H1 (cell line): ENCODE measurements around the gene UBE2F. TPM values are rescaled to one million over a fixed set of nuclear protein-coding genes. Genes with fewer than 3 reads are reported as not detected.

ENCODE experiments used
- CTCF ChIA-PET: fragments of 300-600 bp; sonication (Branson Sonifier 250); formaldehyde crosslinking; loops from one replicate; lab custom pipeline; 2021; ENCODE audit not compliant: partially characterized antibody; lab: Charles Lee
- POLR2A ChIA-PET: fragments of 300-600 bp; sonication (Branson Sonifier 250); formaldehyde crosslinking; loops from one replicate; lab custom pipeline; 2021; ENCODE audit warnings: inconsistent platforms; ENCODE audit not compliant: partially characterized antibody; lab: Charles Lee
- DNase-seq, 2 experiments: peaks; one replicate each; pipeline versions ENCODE4 v3.0.0 to v3.0.0-alpha.2; 2010 to 2022; ENCODE audit warnings: low spot score in 2 of 2, low read depth in 1 of 2, mixed read lengths in 1 of 2
- FAIRE-seq: peaks from 2 replicates; lab custom pipeline; 2011; peaks lifted over from hg19 to GRCh38; lab: Jason Lieb, UNC
- H2AFZ ChIP-seq: 2 replicates; pipeline ENCODE4 v1.8.1; 2012; ENCODE audit warnings: low read length, inconsistent platforms
- H2AK5ac ChIP-seq: 2 replicates; pipeline ENCODE4 v1.6.1; 2013; ENCODE audit warnings: low read depth, low read length
- H2BK120ac ChIP-seq: replicated peaks from 2 replicates; pipeline ENCODE3; 2013; ENCODE audit warnings: low read depth, low read length, inconsistent platforms
- H2BK12ac ChIP-seq: 2 replicates; pipeline ENCODE4 v1.6.1; 2013; ENCODE audit warnings: low read depth, low read length
- H2BK15ac ChIP-seq: 2 replicates; pipeline ENCODE4 v1.6.1; 2013; ENCODE audit warnings: low read length
- H2BK20ac ChIP-seq: 2 replicates; pipeline ENCODE4 v1.6.1; 2013; ENCODE audit warnings: low read length
- H2BK5ac ChIP-seq: 2 replicates; pipeline ENCODE4 v1.6.1; 2013; ENCODE audit warnings: low read depth, low read length
- H3K14ac ChIP-seq: 2 replicates; pipeline ENCODE4 v1.6.1; 2013; ENCODE audit warnings: inconsistent platforms; ENCODE audit not compliant: insufficient read length
- H3K18ac ChIP-seq: 2 replicates; pipeline ENCODE4 v1.6.1; 2013; ENCODE audit warnings: low read length; ENCODE audit errors: extremely low read depth
- H3K23ac ChIP-seq: 2 replicates; pipeline ENCODE4 v1.6.1; 2013; ENCODE audit warnings: inconsistent platforms; ENCODE audit not compliant: insufficient read length
- H3K23me2 ChIP-seq: 2 replicates; pipeline ENCODE4 v1.6.1; 2013; ENCODE audit warnings: low read depth, low read length
- H3K27ac ChIP-seq: 2 replicates; pipeline ENCODE4 v1.6.1; 2011; ENCODE audit warnings: low read depth, low read length, inconsistent platforms
- H3K27me3 ChIP-seq, 4 experiments: replicated peaks in 1 of 4; 1 replicate in 1 of 4; 2 replicates in 3 of 4; pipeline versions ENCODE4 v1.6.1 to v1.8.1; 2011 to 2013; ENCODE audit warnings: low read length in 3 of 4, mild to moderate bottlenecking in 3 of 4, inconsistent platforms in 2 of 4, mixed read lengths in 2 of 4, moderate library complexity in 1 of 4; ENCODE audit not compliant: control insufficient read depth in 3 of 4, insufficient read depth in 3 of 4; ENCODE audit errors: extremely low read depth in 1 of 4
- H3K36me3 ChIP-seq, 4 experiments: 2 replicates each; pipeline versions ENCODE4 v1.6.1 to v1.8.1; 2011 to 2013; ENCODE audit warnings: mild to moderate bottlenecking in 4 of 4, low read length in 3 of 4, moderate library complexity in 2 of 4, control low read depth in 1 of 4, inconsistent platforms in 1 of 4; ENCODE audit not compliant: insufficient read depth in 4 of 4, control insufficient read depth in 2 of 4
- H3K4ac ChIP-seq: replicated peaks from 2 replicates; pipeline ENCODE3; 2013; ENCODE audit warnings: low read length, low read depth, mixed read lengths, inconsistent platforms; ENCODE audit not compliant: insufficient read length
- H3K4me1 ChIP-seq, 4 experiments: replicated peaks in 1 of 4; 1 replicate in 1 of 4; 2 replicates in 3 of 4; pipeline versions ENCODE4 v1.6.1 to v1.8.1; 2011 to 2013; ENCODE audit warnings: low read length in 3 of 4, inconsistent platforms in 2 of 4, mixed read lengths in 1 of 4; ENCODE audit not compliant: insufficient read depth in 4 of 4, control insufficient read depth in 3 of 4
- H3K4me2 ChIP-seq, 2 experiments: 2 replicates each; pipeline versions ENCODE4 v1.6.1 to v1.8.1; 2011 to 2013; ENCODE audit warnings: low read depth in 2 of 2, low read length in 2 of 2, control low read depth in 1 of 2, inconsistent platforms in 1 of 2, mild to moderate bottlenecking in 1 of 2; ENCODE audit not compliant: insufficient read depth in 1 of 2
- H3K4me3 ChIP-seq, 4 experiments: fragments of 200-600, 300-600 bp in 1 of 4; sonication (generic), shearing (Covaris generic), sonication (Bioruptor Twin) in 1 of 4; 2 replicates each; pipeline versions ENCODE4 v1.5.1 to v1.8.1; 2011 to 2016; ENCODE audit warnings: low read length in 4 of 4, low read depth in 3 of 4, control low read depth in 2 of 4, inconsistent platforms in 2 of 4, mild to moderate bottlenecking in 2 of 4, mixed read lengths in 1 of 4, moderate library complexity in 1 of 4; ENCODE audit not compliant: insufficient read depth in 2 of 4; ENCODE audit errors: extremely low read depth in 1 of 4
- H3K56ac ChIP-seq: replicated peaks from 2 replicates; pipeline ENCODE3; 2013; ENCODE audit warnings: low read depth, mild to moderate bottlenecking, mixed read lengths, low read length, inconsistent platforms; ENCODE audit not compliant: insufficient read length
- H3K79me1 ChIP-seq: 2 replicates; pipeline ENCODE4 v1.6.1; 2013; ENCODE audit warnings: low read depth, low read length, control low read depth
- H3K79me2 ChIP-seq, 2 experiments: 2 replicates each; pipeline versions ENCODE4 v1.6.1 to v1.8.1; 2012 to 2013; ENCODE audit warnings: low read length in 2 of 2, mild to moderate bottlenecking in 2 of 2, inconsistent platforms in 1 of 2; ENCODE audit not compliant: insufficient read depth in 2 of 2, control insufficient read depth in 1 of 2
- H3K9ac ChIP-seq, 4 experiments: replicated peaks in 1 of 4; 1 replicate in 1 of 4; 2 replicates in 3 of 4; pipeline versions ENCODE4 v1.6.1 to v1.8.1; 2011 to 2013; ENCODE audit warnings: low read depth in 3 of 4, low read length in 3 of 4, control low read depth in 2 of 4, mild to moderate bottlenecking in 2 of 4, moderate library complexity in 2 of 4, inconsistent platforms in 1 of 4; ENCODE audit errors: extremely low read depth in 1 of 4
- H3K9me3 ChIP-seq, 2 experiments: 2 replicates each; pipeline versions ENCODE4 v1.6.1 to v1.8.1; 2012 to 2013; ENCODE audit warnings: mild to moderate bottlenecking in 2 of 2, moderate library complexity in 2 of 2, control low read depth in 1 of 2, inconsistent platforms in 1 of 2, low read depth in 1 of 2, low read length in 1 of 2, mixed read lengths in 1 of 2; ENCODE audit not compliant: insufficient read depth in 2 of 2
- H4K20me1 ChIP-seq, 2 experiments: replicated peaks in 1 of 2; 2 replicates each; pipeline versions ENCODE3 to v1.8.1; 2011 to 2013; ENCODE audit warnings: inconsistent platforms in 2 of 2, low read length in 2 of 2, mild to moderate bottlenecking in 1 of 2; ENCODE audit not compliant: insufficient read depth in 2 of 2, control insufficient read depth in 1 of 2
- H4K5ac ChIP-seq: 2 replicates; pipeline ENCODE4 v1.6.1; 2013; ENCODE audit warnings: low read length, low read depth, mixed read lengths, inconsistent platforms; ENCODE audit not compliant: insufficient read length
- H4K8ac ChIP-seq: 2 replicates; pipeline ENCODE4 v1.8.0; 2013; ENCODE audit warnings: mild to moderate bottlenecking, moderate library complexity, low read length, inconsistent platforms; ENCODE audit not compliant: insufficient read depth; ENCODE audit errors: extremely low read depth
- H4K91ac ChIP-seq: replicated peaks from 2 replicates; pipeline ENCODE3; 2013; ENCODE audit warnings: low read length, mixed read lengths, inconsistent platforms; ENCODE audit not compliant: insufficient read length
- ASH2L ChIP-seq: fragments of 200-600, 300-600 bp; sonication (generic); IDR thresholded peaks from one replicate; pipeline ENCODE4 v1.7.1; 2017; ENCODE audit warnings: low read length
- EGR1 ChIP-seq: IDR thresholded peaks from 2 replicates; pipeline ENCODE4 v1.6.1; 2011; ENCODE audit warnings: low read depth, low read length, borderline replicate concordance
- EP300 ChIP-seq, 2 experiments: IDR thresholded peaks; 1 replicate in 1 of 2; 2 replicates in 1 of 2; pipeline ENCODE4 v1.6.1; 2011 to 2012; ENCODE audit warnings: low read depth in 2 of 2, low read length in 2 of 2, mild to moderate bottlenecking in 2 of 2, borderline replicate concordance in 1 of 2, inconsistent platforms in 1 of 2, moderate library complexity in 1 of 2
- NANOG ChIP-seq: IDR thresholded peaks from 2 replicates; pipeline ENCODE4 v1.6.1; 2011; ENCODE audit warnings: low read length, low read depth, mild to moderate bottlenecking, inconsistent platforms; ENCODE audit not compliant: insufficient read depth, poor library complexity, severe bottlenecking
- RFX5 ChIP-seq: IDR thresholded peaks from 2 replicates; pipeline ENCODE4 v1.6.1; 2011; ENCODE audit warnings: low read depth, low read length, improper control_type of control experiment, borderline replicate concordance
- RXRA ChIP-seq: IDR thresholded peaks from 2 replicates; pipeline ENCODE4 v1.6.1; 2011; ENCODE audit warnings: low read depth, mild to moderate bottlenecking, low read length, moderate library complexity; ENCODE audit not compliant: insufficient read depth
- TAF1 ChIP-seq: IDR thresholded peaks from 2 replicates; pipeline ENCODE4 v1.6.1; 2011; ENCODE audit warnings: mild to moderate bottlenecking, low read depth, low read length
- TBP ChIP-seq: IDR thresholded peaks from 2 replicates; pipeline ENCODE4 v1.6.1; 2011; ENCODE audit warnings: low read depth, low read length, improper control_type of control experiment
- TCF12 ChIP-seq: IDR thresholded peaks from 2 replicates; pipeline ENCODE4 v1.6.1; 2011; ENCODE audit warnings: low read depth, mild to moderate bottlenecking, low read length
- ZNF274 ChIP-seq: IDR thresholded peaks from 2 replicates; pipeline ENCODE4 v1.7.0; 2012; ENCODE audit warnings: low read length, borderline replicate concordance; ENCODE audit errors: extremely low read depth
- WGBS, 2 experiments: shearing (Covaris generic) in 1 of 2; methylation state at CpG; one replicate each; pipeline versions ENCODE4 v1.1.6 to v1.1.7; 2013 to 2015; ENCODE audit warnings: low lambda C conversion rate in 2 of 2, mixed read lengths in 2 of 2, inconsistent platforms in 1 of 2, low coverage in 1 of 2, missing lambda C conversion rate in 1 of 2; ENCODE audit not compliant: insufficient replicate concordance in 2 of 2, insufficient coverage in 1 of 2, insufficient read length in 1 of 2; ENCODE audit errors: extremely low coverage in 1 of 2, missing lambda C conversion rate in 1 of 2; 5-methylcytosine and 5-hydroxymethylcytosine counted together
- polyA plus RNA-seq, 7 experiments: library from polyadenylated mRNA; depleted of rRNA in 3 of 7; stranded (reverse) in 5 of 7; unstranded in 2 of 7; fragments of >200 nt in 5 of 7; fragments of 200-250 nt in 2 of 7; gene quantifications; 1 replicate in 5 of 7; 2 replicates in 1 of 7; 4 replicates in 1 of 7; pipeline versions ENCODE4 v1.2.1 to v1.2.3, GENCODE V29; 2011 to 2013; ENCODE audit warnings: missing spikeins in 2 of 7, mixed read lengths in 2 of 7
- total RNA-seq: library from RNA; stranded (reverse); fragmentation: NEBNext Ultra II Directional; extraction: Animal tissue kit (Norgen Biotek cat#: 25700); gene quantifications from 2 replicates; pipeline ENCODE4 v1.2.1, GENCODE V29; 2021
- TF ChIP-seq, protein P1 (sequence below): IDR thresholded peaks from 2 replicates; pipeline ENCODE4 v1.6.1; 2012; ENCODE audit warnings: inconsistent platforms

Gene UBE2F
- total and polyA plus RNA-seq, 2 of the 8 experiments (the other 6 are each of a cell fraction or from before 2014, with no cell fraction given) = 43.3 to 59.8 TPM

DNA sequence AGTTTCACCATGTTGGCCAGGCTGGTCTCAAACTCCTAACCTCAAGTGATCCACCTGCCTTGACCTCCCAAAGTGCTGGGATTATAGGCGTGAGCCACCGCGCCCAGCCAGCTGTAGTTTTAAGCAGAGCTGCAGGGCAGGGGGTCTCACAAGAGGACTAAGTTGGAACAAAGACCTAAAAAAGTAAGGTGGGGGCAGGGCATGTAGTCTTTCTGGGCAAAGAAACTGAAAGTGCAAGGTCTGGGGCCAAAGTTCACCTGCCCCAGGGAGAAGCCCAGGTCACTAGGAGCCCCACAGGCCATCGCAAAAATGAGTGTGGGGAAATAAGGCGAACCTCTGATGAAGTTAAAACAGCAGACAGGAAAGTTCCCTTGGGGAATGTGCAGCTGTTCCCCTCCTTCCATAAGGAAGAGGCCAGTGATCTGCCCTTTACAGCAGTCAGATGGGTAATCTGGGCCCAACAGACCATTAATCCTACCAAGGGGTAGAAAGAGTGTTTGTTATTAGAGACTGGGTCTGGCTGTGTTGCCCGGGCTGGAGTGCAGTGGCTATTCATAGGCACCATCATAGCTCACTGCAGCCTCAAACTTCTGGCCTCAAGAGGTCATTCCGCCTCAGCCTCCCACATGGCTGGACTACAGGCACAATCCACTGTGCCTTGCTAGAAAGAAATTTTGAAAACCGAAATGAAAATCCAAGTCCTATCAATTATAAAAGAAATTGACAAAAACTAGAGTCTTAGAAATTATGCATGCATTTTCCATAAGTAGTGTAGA, 96.8 kb downstream of the UBE2F start:
- Histone ChIP-seq H3K4me1 (peaks cover 0 to 10% (median 3%) of the 10 kb centered on the region in 4 experiments; a peak in 5 of 7 replicates), H2BK120ac (no peak overlapping the region), H3K18ac (no peak overlapping the region), H2AK5ac (no peak overlapping the region), H4K20me1 (peaks cover 2 to 4% of the 10 kb centered on the region in 2 experiments), H2BK20ac (no peak overlapping the region), H2BK15ac (no peak overlapping the region), H2BK12ac (no peak overlapping the region), H3K9ac (no peak overlapping the region), H2BK5ac (no peak overlapping the region), H3K4ac (no peak overlapping the region), H3K23ac (no peak overlapping the region), H3K79me1 (peaks cover 2% of the 10 kb centered on the region; the same call in 1 of the 2 replicates), H3K4me3 (no peak overlapping the region), H4K91ac (no peak overlapping the region), H3K14ac (no peak overlapping the region), H2AFZ (no peak overlapping the region), H3K79me2 (peaks cover 5 to 70% of the 10 kb centered on the region in 2 experiments), H4K5ac (no peak overlapping the region), H3K9me3 (no peaks in the 10 kb centered on the region), H3K36me3 (peaks cover 9 to 44% (median 33%) of the 10 kb centered on the region in 4 experiments), H4K8ac (no peak overlapping the region), H3K4me2 (peak overlapping the region in 1 of 2 experiments; percentile 43; a peak in 1 of 4 replicates), H3K56ac (no peak overlapping the region), H3K27me3 (no peaks in the 10 kb centered on the region), H3K27ac (no peak overlapping the region), H3K23me2 (peaks cover 9% of the 10 kb centered on the region)
- CTCF ChIA-PET = interaction anchor here (0.7 to 1.8 kb wide), 4 partner anchors 24 to 141 kb away, joined by 3 to 4 read pairs (median 4); no protein-coding TSS in a partner anchor
- WGBS, 2 experiments = 90% methylated on average over 8 of the region's 8 CpGs; no CpG with 5 or more reads in 1 of the 2 experiments
- POLR2A ChIA-PET = interaction anchor here (1.1 kb wide), 1 partner anchor 14 kb away, joined by 3 read pairs; no protein-coding TSS in a partner anchor
- no peak for FAIRE-seq
- DNase-seq = no peak
- no peak for TF ChIP-seq RXRA
- TF ChIP-seq, protein P1, sequence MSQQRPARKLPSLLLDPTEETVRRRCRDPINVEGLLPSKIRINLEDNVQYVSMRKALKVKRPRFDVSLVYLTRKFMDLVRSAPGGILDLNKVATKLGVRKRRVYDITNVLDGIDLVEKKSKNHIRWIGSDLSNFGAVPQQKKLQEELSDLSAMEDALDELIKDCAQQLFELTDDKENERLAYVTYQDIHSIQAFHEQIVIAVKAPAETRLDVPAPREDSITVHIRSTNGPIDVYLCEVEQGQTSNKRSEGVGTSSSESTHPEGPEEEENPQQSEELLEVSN = no peak
- TF ChIP-seq NANOG = no peak
- no peak for TF ChIP-seq ASH2L
- no peak for TF ChIP-seq TBP
- TF ChIP-seq TCF12 = no peak
- TF ChIP-seq ZNF274 = no peak
- TF ChIP-seq EP300 (IDR thresholded peaks at IDR 0.05; ENCODE audit: borderline replicate concordance in 1 of 2, low read depth in 2 of 2, low read length in 2 of 2) = no peak
- no peak for TF ChIP-seq TAF1
- TF ChIP-seq EGR1 = no peak
- no peak for TF ChIP-seq RFX5
